ENCODE data around the gene TMEM62.

TMEM62 gene

DNA sequence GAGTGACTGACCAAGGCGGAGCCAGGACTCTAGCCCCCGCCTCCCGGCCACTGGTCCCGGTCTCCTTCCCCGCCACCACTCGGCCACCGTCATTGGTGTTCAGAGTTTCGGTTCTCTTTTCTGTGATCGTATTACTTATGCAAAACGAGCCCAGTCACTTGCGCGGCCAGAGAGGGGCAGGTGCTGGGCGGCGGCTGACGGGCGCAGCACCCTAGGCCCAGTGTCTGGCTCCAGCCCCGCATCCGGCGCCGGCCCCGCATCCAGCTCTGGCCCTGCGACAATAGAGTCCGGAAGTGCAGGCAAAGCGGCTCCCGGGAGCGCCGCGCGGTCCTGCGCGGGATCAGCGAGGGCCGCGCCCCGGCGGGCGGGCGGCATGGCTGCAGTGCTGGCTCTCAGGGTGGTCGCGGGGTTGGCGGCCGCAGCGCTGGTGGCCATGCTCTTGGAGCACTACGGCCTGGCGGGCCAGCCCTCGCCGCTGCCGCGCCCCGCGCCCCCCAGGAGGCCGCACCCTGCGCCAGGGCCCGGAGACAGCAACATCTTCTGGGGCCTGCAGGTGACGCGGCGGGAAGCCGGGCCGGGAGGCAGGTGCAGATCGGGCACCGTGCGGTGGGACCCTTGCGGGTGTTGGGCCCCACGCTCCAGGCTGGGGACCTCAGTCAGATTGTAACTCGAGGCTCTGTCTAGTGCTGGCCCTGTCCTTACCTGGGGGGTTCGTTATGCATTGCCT is at the start of gene TMEM62:
Gene TMEM62 (plus strand): TSS at position 157 of the 727 bp plus-strand sequence. CDS start 217 bp downstream, at position 374.
- peak; percentile 4 to 13 for DNase-seq

DNA sequence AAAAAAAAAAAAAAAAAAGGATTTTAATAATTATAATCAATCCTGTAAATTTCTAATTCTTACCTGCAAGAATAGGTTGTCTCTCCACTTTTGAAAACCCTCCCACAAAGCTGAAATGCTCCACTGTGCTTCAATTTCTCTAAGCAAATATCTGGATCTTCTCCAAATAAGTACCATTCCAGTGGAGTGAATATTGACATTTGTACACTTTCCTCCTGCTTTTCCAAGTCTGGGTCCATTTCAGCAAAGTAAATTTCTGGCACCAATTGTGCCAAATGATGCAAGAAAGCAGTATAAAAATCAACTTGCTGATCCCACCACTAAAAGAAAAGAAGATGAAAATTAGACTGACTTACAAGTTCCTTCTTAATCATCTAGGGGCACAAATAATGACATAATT is 47.5 kb upstream of the TMEM62 start:
- DNase-seq, result no peak

DNA sequence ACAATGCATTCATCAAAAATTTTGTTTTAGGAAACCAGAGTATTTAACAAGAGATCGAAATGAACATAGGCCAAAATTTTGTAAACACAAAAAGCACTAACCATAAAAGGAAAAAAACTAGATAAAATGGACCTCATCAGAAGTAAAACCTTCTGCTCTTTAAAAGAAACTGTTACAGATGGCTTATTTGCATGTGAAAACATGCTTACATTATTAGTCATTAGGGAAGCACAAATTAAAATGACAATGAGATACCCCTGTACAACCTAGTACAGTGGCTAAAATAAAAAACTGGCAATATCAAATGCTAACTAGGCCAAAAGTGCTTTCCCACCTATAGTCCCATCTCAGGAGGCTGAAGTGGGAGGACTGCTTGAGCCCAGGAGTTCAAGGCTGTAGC is 46.8 kb upstream of the TMEM62 start:
- DNase-seq, result no peak

DNA sequence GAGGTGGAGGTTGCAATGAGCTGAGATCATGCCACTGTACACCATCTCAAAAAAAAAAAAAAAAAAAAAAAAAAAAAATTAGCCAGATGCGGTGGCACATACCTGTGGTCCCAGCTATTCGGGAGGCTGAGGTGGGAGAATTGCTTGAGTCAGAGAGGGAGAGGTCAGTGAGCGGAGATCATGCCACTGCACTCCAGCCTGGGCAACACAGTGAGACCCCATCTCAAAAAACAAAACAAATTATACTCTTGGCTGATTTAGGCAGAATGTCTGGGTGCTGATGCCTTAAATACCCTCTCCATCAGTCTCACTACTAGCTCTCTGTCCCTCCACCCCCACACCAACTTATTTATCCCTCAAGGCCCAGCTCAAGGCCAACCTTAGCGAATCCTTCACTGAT is 41.5 kb upstream of the TMEM62 start:
- no peak for DNase-seq

DNA sequence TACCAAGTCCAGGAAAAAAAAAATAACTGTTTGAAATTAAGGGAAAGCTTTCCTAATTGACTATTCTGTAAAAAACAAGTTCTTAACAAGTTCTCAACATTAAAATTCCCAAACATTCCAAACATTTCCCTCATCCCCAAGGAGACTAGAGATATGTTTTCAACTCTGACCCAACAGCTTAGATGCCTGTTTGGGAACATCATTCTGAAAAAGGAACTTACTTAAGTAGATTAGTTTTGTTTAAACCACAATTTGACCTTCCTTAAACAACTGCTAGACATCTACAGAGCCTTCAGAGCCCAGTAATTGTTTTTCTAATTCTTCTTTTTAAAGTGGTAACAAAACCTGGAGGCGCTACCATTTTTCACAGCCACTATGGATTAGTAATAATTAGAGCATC is 40.4 kb upstream of the TMEM62 start:
- peak; percentile 4 to 14 for DNase-seq

DNA sequence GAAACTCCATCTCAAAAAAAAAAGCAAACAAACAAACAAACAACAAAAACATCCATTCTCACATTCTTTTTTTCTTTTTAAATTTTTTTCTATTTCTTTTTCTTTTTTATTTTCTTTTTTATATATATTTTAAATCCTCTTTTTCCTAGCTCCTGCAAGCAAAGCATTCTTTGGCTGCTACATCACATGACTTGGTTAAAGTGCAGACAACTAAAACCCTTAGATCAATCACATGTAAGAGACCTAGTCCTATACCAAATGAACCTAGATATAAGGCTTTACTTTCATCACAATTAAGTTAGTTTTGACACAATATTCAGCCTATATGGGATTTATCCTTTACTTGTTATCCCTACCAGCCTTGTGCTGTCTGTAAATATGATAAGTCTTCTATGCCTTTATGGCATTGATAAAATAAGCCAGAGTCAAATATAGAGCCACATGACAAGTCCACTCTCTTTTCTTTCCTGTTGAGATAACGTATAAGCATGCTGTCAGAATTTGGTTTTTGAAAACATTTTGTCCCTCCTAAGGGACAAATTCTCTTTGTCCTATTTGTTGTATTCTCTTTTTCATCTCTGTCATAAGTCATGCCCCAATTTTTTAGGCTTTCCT is 38.9 kb upstream of the TMEM62 start:
- DNase-seq, result no peak

DNA sequence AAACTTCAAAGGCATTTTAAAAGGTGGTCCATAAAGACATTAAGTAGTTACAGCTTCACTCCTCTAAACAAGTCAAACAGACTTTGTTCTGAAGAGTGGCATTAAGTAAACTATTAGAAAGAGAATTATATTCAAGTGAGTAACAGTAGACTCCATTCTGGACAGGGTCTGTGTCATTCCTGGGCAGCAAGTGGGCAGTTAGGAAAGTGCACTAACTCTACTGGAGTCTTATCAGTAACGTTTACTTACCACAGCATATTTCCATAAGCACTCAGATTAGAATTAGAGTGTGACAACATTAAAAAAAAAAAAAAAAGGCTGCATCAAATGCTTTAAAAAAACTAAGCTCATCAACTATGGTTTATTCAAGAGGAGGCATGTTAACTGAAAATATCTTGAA is 38.1 kb upstream of the TMEM62 start:
- no peak for DNase-seq

DNA sequence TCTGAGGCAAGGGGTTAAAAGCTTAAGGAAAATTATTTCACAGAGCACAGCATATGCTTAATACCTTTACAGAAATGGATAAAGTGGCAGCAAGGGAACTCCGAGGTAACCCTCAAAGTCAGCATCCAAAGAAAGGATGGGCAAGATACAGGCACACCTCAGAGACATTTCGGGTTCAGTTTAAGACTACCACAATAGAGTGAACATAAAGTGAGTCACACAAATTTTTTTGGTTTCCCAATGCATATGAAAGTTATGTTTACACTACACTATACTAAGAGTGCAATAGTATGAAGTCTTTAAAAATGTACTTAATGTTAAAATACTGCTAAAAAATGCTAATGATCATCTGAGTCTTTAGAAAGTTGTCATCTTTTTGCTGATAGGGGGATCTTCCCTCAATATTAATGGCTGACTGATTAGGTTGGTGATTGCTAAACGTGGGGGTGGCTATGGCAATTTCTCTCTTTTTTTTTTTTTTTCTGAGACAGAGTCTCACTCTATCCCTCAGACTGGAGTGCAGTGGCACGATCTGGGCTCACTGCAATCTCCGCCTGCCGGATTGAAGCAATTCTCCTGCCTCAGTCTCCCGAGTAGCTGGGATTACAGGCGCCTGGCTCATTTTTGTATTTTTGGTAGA is 37.6 kb upstream of the TMEM62 start:
- no peak for DNase-seq

DNA sequence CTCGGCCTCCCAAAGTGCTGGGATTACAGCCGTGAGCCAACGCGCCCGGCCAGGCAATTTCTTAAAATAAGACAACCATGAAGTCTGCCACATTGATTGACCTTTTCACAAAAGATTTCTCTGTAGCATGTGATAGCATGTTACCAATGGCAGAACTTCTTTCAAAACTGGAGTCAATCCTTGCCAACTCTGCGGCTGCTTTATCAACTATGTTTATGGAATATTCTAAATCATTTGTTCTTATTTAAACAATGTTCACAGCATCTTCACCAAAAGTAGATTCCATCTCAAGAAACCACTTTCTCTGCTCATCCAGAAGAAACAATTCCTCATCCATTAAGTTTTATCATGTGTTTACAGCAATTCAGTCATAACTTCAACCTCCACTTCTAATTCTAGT is 37.0 kb upstream of the TMEM62 start:
- no peak for DNase-seq

DNA sequence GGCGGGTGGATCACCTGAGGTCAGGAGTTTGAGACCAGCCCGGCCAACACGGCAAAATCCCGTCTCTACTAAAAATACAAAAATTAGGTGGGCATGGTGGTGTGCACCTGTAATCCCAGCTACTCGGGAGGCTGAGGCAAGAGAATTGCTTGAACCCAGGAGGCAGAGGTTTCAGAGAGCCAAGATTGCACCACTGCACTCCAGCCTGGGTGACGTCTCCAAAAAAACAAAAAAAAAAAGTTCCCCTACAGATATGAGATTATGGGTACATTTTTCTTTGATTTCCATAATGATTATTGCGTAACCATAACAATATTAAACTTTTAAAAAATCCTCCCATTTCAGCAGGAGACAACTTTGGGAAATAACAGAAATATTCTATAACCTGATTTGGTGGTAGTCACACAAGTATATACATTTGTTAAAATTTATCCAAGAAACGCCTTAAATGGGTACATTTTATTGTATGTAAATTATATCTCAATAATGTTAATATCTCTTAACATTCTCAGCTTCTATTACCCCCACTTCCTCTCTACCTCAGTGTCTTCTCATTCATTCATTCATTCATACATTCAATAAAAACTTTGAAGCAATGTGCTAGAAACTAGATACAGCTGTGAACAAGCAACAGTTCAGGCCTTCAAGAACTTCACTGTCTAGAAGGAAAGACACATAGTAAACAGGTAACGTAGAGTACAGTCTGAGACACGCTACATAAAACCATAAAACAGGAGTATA is 34.1 kb upstream of the TMEM62 start:
- DNase-seq, result no peak

DNA sequence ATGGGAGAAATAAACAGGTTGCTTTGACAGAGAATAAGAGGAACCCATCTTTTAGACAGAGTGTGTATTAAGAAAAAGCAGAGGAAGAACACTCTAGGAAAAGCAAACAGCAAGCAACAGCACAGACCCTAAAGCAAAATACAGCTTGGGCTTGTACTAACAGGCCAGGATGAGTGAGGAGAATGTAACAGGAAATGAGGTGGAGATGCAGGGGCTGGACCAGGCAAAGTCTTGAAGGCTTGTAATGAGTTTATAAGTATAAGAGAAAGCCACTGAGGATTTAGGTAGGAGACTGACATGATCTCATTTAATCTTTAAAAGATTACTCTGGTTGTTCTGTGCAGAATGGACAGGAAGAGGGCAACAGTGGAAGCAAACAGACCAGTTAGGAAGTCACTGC is 32.4 kb upstream of the TMEM62 start:
- no peak for DNase-seq

DNA sequence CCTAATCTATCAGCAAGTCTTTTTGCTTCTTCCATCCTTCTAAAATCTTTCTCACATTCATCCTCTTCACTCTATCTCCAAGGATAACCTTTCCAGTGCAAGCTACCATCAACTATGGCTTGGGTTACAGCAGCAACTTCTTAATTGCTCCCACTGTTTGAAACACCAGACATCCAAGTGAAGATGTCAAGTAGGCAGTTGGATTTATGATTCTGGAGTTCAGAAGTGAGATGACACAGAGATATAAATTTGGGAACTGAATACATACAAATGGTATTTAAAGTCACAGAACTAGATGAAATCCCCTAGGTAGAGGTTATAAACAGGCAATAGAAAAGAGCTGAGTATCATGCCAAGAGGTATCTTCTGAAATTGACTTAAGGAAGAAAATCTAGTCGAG is 31.2 kb upstream of the TMEM62 start:
- no peak for DNase-seq

DNA sequence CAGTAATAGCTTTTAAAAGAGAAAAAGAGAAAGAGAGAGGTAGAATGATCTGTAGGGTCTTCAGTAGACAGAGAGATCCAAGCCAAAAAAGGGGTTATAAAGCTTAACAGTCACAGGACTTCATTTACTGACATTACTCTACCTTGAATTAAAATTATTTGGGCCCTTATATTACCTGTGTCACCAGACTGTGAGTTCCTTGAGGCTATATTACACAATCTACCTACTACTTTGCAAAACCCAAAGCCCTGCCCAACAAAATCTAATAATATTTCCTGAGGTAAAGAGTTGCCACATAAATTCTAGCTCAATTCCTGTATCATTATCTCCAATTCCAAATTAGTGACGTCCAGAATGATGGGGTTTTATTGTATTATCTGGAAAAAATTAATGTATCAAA is 29.5 kb upstream of the TMEM62 start:
- DNase-seq, result no peak

DNA sequence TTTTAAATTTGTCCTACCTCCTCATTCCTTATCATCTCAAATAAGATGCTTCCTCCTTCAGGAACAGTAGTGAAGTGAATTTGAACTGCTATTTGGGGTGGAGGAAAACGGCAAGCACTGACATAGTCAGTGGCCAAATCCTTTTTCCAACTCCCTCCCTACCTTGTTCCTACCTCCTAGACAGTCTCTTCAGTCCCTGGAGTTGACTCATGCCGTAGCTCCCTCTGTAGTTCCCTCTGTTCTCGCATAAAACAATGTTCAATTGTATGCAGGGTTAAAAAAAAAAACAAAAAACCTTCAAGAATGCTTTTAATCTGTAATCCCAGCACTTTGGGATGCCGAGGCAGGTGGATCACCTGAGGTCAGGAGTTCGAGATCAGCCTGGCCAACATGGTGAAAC is 29.0 kb upstream of the TMEM62 start:
- no peak for DNase-seq

DNA sequence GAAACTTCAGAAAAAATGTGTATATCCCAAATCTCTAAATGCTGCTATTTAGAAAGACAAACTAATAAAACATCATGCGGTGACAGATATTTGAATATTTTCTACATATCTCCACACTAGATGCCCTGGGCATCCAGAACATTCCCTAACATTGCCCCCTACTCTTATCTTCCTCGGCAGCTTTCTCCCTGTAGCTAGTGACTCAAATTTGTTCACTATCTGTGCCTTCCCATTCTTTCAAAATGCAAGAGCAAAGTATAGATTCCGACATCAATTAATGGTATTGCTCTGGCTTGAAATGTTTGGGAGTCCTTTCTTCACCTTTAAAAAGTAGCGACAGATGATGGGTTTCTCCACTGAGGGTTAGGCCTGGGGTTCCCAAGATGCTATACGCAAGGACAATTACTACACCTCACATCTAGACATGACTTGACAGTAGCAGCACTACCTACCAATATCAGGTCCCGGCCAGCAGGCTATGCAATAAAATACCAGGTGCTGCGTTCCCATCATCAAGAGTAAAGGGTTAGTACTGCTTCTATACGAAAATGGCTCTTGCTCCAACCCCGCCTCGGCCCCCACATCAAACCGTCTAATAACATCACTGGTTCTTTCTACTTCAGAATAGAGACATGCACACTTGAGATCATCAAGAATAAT is 28.2 kb upstream of the TMEM62 start:
- no peak for DNase-seq

DNA sequence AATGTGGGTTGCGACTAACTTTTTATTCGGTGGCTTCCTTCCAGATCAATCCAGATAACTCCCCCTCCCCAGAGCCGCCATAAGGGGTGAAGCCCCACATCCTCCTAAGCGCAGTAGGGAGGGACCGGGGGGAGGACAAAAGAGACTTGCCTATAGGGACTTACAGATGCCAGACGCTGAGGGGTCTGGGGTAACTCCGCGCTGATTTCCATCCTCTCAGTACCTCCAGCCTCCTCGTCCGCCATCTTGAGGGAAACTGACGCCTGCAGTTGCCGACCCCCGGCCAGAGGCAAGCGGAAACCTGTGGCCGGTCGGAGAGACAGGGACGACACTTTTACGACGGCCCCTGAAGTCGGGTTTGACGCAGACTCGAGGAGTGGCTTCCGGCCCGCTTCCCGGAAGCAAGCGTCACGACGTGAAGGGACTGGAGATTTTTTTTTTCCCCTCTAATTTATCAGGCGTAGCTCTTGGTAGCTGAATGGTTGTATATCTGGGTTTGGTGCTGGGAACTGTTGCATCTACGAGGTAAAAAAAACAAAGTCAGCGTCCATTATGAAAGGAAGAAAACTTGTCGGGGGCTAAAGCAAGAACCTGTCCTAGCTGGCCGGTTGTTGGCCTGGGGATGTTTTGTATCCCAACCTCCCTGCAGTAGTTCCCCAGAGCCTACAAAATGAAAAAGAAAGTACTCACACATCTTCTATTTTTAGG is 27.5 kb upstream of the TMEM62 start, which contains the start of gene UBR1:
Gene UBR1 (minus strand): TSS at position 261 of the 708 bp plus-strand sequence. CDS start 16 bp downstream, at position 245.
- DNase-seq, result peak; percentile 66 to 70

DNA sequence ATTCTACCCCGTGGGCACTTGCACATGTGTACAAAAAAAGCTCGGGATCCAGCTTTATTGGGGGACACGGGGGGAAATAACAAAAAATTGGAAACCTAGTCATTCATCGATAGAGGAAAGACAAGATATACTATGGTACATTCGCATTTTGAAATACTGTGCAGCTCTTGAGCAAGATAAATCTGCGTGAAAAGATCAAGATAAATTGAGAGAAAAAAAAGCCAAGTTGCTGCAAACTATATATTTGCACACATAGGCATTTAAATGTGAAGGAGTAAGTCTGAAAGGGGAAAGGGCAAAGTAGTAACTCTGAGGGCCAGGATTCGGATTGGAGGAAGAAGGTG is 26.9 kb upstream of the TMEM62 start:
- DNase-seq, result no peak

DNA sequence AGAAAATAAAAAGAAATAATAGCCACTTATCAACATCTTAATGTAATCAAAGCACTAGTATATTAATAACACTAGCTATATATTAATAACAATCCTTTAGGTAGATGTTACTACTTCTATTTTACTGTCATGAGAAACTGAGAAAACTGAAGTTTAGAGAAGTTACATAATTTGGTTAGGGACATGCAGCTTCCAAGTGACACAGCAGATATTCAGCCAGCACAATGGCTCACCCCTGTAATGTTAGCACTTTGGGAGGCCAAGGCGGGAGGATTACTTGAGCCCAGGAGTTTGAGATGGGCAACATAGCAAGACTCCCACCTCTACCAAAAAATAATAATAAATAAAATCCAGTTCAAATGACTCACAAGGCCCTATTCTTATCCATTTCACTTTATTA is 25.6 kb upstream of the TMEM62 start:
- no peak for DNase-seq

DNA sequence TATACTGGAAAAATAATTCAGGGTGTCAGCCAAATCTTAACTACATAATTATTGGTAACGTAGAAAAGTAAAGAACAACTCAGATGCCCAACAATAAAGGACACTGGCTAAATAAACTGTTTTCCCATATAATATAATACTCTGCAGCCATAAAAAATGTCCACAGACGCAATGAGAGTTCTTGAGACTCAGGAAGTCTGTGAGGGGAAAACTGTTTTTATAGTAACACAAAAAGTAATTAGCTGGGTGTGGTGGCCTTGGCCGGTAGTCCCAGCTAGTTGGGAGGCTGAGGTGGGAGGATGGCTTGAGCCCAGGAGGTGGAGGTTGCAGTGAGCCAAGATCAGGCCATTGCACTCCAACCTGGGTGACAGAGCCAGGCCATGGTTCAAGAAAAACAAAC is 22.0 kb upstream of the TMEM62 start:
- no peak for DNase-seq

DNA sequence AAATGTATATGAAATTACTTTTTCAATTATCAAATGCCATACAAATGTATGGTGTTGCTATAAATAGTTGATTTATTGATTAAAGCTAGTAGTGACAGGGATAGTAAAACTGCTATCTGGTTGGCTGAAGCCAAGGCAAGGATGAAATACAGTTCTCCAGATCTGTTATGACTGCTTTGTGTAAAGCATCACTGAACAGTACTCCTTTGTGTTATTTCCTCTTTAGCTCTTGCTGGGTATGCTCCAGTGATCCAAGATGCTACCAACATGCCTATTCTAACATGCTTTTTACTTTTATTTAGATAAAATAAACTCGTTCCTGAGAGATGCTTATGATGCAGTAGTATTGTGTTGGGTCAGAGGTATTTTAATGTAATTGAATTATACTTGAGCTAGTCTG is 15.1 kb upstream of the TMEM62 start:
- DNase-seq, result no peak

DNA sequence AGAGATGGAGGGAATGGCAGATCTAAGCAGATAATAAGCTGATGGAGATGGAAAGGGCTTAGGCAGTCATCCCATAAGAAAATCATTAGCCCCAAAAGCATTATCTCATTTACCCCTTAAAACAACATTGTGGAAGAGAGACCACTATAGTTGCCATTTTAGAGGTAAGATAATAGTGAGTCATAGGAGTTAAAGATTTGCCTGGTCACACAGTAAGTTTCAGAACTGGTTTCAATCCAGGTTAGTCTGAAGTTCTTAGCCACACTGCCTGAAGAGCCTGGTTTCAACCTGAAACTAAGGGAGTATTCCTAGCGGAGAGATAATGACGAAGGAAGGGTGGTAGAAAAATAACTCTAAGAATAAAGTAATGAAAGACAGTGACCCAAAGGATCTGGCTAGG is 14.6 kb upstream of the TMEM62 start:
- no peak for DNase-seq

DNA sequence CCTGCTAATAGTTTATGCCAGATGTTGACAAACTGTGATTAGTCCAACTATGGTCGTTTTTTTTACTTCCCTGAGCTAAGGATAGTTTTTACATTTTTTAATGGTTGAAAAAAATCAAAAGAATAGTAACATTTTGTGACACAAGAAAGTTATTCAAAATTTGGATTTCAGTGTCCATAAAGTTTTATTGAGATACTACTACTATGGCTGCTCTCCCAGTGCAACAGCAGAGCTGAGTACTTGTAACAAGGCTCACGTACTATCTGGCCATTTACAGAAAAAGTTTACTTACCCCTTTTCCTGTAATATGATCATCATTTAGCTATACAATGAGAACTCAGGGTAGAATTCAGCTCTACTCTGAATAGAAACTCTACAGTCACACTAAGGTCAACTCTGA is 11.5 kb upstream of the TMEM62 start:
- DNase-seq, result no peak

Measured in Kasumi-1 (cell line).